OCI-LY1 (cell line): ENCODE data around the gene SOX12.

Experiments used
- H2AFZ ChIP-seq: fragments of 200-600 bp; sonication (generic), shearing (Covaris generic); 2 replicates; pipeline ENCODE4 v1.6.0; 2014; ENCODE audit warnings: antibody characterized with exemption, mild to moderate bottlenecking, low read length
- H3F3A ChIP-seq: fragments of 200-600 bp; sonication (generic), shearing (Covaris generic); 2 replicates; pipeline ENCODE4 v1.6.0; 2014; ENCODE audit warnings: mild to moderate bottlenecking, antibody characterized with exemption, low read length, moderate library complexity; ENCODE audit not compliant: insufficient read depth
- H3K27ac ChIP-seq: fragments of 200-600 bp; sonication (generic); 2 replicates; pipeline ENCODE4 v1.5.1; 2014; ENCODE audit warnings: low read length, mixed run types, mild to moderate bottlenecking, low read depth; ENCODE audit not compliant: poor library complexity, severe bottlenecking
- H3K27me3 ChIP-seq: fragments of 200-600 bp; sonication (generic); 2 replicates; pipeline ENCODE4 v1.6.0; 2014; ENCODE audit warnings: antibody characterized with exemption, mild to moderate bottlenecking, low read length, moderate library complexity; ENCODE audit not compliant: insufficient read depth
- H3K36me3 ChIP-seq: fragments of 200-600 bp; sonication (generic); 2 replicates; pipeline ENCODE4 v1.6.1; 2014; ENCODE audit warnings: mild to moderate bottlenecking, antibody characterized with exemption, low read length, moderate library complexity, mixed read lengths; ENCODE audit not compliant: insufficient read depth
- H3K4me1 ChIP-seq: fragments of 200-600 bp; sonication (generic); 2 replicates; pipeline ENCODE4 v1.5.1; 2014; ENCODE audit warnings: mild to moderate bottlenecking, low read length, moderate library complexity; ENCODE audit not compliant: insufficient read depth, severe bottlenecking
- H3K4me2 ChIP-seq: fragments of 200-600 bp; sonication (generic), shearing (Covaris generic); 2 replicates; pipeline ENCODE4 v1.6.1; 2014; ENCODE audit warnings: low read length
- H3K4me3 ChIP-seq: fragments of 200-600 bp; sonication (generic); 2 replicates; pipeline ENCODE4 v1.5.1; 2014; ENCODE audit warnings: low read length, low read depth, mild to moderate bottlenecking, mixed read lengths; ENCODE audit not compliant: poor library complexity, severe bottlenecking
- H3K79me2 ChIP-seq: fragments of 200-600 bp; shearing (Covaris generic); 2 replicates; pipeline ENCODE4 v1.6.1; 2016; ENCODE audit warnings: mixed run types, low read length, mixed read lengths; ENCODE audit not compliant: insufficient read depth
- H3K9ac ChIP-seq: fragments of 200-600 bp; sonication (generic), shearing (Covaris generic); 2 replicates; pipeline ENCODE4 v1.6.1; 2014; ENCODE audit warnings: mild to moderate bottlenecking, low read length, mixed read lengths
- H3K9me2 ChIP-seq: fragments of 200-600 bp; sonication (generic), shearing (Covaris generic); 2 replicates; pipeline ENCODE4 v1.6.1; 2014; ENCODE audit warnings: low read depth, mild to moderate bottlenecking, low read length, mixed read lengths
- H3K9me3 ChIP-seq: fragments of 200-600 bp; shearing (Covaris generic); 2 replicates; pipeline ENCODE4 v1.6.1; 2014; ENCODE audit warnings: low read length, mixed read lengths
- H4K20me1 ChIP-seq: fragments of 200-600 bp; sonication (generic), shearing (Covaris generic); 2 replicates; pipeline ENCODE4 v1.6.0; 2016; ENCODE audit warnings: mild to moderate bottlenecking, low read length; ENCODE audit not compliant: insufficient read depth
- EZH2 ChIP-seq: fragments of 200-600 bp; sonication (generic), shearing (Covaris generic); IDR thresholded peaks from 2 replicates; pipeline ENCODE4 v1.8.0; 2017; ENCODE audit warnings: borderline replicate concordance, mixed run types, mild to moderate bottlenecking, antibody characterized with exemption, low read length, moderate library complexity, mixed read lengths
- TF ChIP-seq, protein P1 (sequence below): fragments of 200-600 bp; sonication (generic), shearing (Covaris generic); IDR thresholded peaks from 2 replicates; pipeline ENCODE4 v1.5.1; 2017; ENCODE audit warnings: mild to moderate bottlenecking, antibody characterized with exemption, low read length, moderate library complexity, mixed read lengths

The SOX12 gene

DNA sequence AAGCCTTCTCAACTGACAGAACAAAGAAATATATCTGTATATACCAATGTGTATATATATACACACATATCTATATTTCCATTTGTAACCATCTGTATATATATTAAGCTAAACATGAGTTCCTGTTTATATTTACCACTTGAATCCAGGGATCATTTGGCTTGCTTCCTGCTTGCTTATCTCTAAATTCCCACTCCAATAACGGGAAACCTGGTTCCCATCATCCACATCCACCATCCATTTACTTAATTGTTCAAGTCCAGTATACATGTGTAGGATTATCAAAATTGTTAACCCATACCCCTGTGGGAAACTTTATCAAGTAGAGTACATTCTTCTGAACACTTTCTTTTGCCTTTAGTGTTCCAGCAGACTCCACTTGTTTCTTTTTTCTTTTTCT, 12.5 kb upstream of the SOX12 start:
- no peaks in the 10 kb centered on the region for H3K27me3 ChIP-seq
- H3F3A ChIP-seq, result no peaks in the 10 kb centered on the region
- H3K79me2 ChIP-seq, result no peaks in the 10 kb centered on the region
- no peak overlapping the region for H3K9ac ChIP-seq
- no peaks in the 10 kb centered on the region for H3K9me3 ChIP-seq
- H3K36me3 ChIP-seq, result no peaks in the 10 kb centered on the region
- TF ChIP-seq EZH2, result no peak
- TF ChIP-seq, protein P1, sequence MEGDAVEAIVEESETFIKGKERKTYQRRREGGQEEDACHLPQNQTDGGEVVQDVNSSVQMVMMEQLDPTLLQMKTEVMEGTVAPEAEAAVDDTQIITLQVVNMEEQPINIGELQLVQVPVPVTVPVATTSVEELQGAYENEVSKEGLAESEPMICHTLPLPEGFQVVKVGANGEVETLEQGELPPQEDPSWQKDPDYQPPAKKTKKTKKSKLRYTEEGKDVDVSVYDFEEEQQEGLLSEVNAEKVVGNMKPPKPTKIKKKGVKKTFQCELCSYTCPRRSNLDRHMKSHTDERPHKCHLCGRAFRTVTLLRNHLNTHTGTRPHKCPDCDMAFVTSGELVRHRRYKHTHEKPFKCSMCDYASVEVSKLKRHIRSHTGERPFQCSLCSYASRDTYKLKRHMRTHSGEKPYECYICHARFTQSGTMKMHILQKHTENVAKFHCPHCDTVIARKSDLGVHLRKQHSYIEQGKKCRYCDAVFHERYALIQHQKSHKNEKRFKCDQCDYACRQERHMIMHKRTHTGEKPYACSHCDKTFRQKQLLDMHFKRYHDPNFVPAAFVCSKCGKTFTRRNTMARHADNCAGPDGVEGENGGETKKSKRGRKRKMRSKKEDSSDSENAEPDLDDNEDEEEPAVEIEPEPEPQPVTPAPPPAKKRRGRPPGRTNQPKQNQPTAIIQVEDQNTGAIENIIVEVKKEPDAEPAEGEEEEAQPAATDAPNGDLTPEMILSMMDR, result no peak
- no peak overlapping the region for H3K4me3 ChIP-seq
- no peak overlapping the region for H3K4me2 ChIP-seq
- H3K4me1 ChIP-seq, result peaks cover 16% of the 10 kb centered on the region
- H3K27ac ChIP-seq, result no peak overlapping the region
- H3K9me2 ChIP-seq, result no peaks in the 10 kb centered on the region
- H2AFZ ChIP-seq, result no peak overlapping the region
- no peaks in the 10 kb centered on the region for H4K20me1 ChIP-seq

DNA sequence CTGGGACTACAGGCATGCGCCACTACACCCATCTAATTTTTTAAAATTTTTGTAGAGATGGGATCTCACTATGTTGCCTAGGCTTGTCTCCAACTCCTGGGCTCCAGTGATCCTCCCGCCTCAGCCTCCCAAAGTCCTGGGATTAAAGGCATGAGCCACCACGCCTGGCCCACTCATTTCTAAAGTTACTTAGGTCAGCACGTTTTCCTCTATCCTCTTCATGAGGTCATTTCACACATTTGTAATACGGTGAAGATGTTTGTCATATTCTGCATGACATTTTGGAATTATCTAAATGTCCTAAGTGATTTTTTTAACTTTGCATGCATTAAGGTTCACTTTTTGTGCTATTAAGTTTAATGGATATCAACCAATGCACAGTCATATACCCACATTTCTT, 11.9 kb upstream of the SOX12 start:
- Histone ChIP-seq H3K4me2 (no peak overlapping the region), H3K36me3 (no peaks in the 10 kb centered on the region), H3K9me3 (no peaks in the 10 kb centered on the region), H3K9me2 (no peaks in the 10 kb centered on the region), H2AFZ (no peak overlapping the region), H4K20me1 (no peaks in the 10 kb centered on the region), H3K27ac (no peak overlapping the region), H3K4me1 (peaks cover 16% of the 10 kb centered on the region), H3K79me2 (no peaks in the 10 kb centered on the region), H3K4me3 (no peak overlapping the region), H3F3A (no peaks in the 10 kb centered on the region), H3K9ac (no peak overlapping the region), H3K27me3 (no peaks in the 10 kb centered on the region)
- TF ChIP-seq, protein P1, result no peak
- TF ChIP-seq EZH2, result no peak

DNA sequence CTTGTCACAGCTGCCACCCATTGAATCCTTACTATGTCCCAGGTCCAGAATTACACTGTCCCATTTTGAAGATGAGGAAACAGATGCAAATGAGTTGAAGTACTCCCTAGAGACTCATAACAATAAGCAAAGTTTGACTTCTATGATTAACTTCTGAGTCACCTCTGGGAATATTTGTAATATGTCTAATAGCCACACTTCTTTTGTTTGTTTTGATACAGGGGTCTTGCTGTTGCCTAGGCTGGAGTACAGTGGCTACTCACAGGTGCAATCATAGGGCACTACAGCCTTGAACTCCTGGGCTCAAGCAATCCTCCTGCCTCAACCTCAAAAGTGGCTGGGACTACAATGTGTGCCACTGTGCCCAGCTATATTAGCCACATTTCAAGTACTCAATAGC, 11.4 kb upstream of the SOX12 start:
- Histone ChIP-seq H3K9me2 (no peaks in the 10 kb centered on the region), H3K9ac (no peak overlapping the region), H3F3A (no peaks in the 10 kb centered on the region), H3K27ac (no peak overlapping the region), H3K27me3 (no peaks in the 10 kb centered on the region), H3K9me3 (no peaks in the 10 kb centered on the region), H3K36me3 (no peaks in the 10 kb centered on the region), H3K79me2 (no peaks in the 10 kb centered on the region), H3K4me2 (no peak overlapping the region), H4K20me1 (no peaks in the 10 kb centered on the region), H3K4me3 (no peak overlapping the region), H3K4me1 (peaks cover 16% of the 10 kb centered on the region), H2AFZ (no peak overlapping the region)
- TF ChIP-seq, protein P1, result no peak
- TF ChIP-seq EZH2, result no peak
